ENCODE results near the gene TMEM163. TPM values are rescaled to one million over a fixed set of nuclear protein-coding genes. Genes with fewer than 3 reads are reported as not detected.

Gene TMEM163
- total and polyA plus RNA-seq, 8 donors = 0.58 to 16.7 (median 3.2) TPM; not detected in 1

DNA sequence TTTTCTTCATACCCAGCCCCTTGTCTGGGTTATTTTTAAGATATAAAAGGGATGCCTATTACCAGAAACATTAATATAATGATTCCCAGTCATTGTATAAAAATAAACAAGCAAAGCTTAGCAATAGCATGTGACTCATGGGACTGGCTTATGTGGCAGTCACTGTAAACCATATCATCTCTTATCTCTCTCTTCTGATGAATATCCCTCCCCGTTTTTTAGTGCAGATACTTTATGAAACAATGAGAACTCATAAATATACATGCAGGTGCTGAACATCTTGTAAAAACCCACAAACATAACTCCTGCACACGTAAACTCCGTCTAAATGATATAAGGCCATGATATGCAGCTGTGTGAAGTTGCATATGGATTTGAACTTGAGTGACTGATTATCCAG, 310.0 kb downstream of the TMEM163 start:
- peaks cover 0 to 35% (median 27%) of the 10 kb centered on the region in 4 donors for H3K36me3 ChIP-seq
- intact Hi-C loops (cut with DNase I; ENCODE audit: low total_unique reads) = no loop called here
- H3K9me3 ChIP-seq = no peaks in the 10 kb centered on the region
- TF ChIP-seq POLR2A (IDR thresholded peaks at IDR 0.05) = no peak
- TF ChIP-seq, protein P1, sequence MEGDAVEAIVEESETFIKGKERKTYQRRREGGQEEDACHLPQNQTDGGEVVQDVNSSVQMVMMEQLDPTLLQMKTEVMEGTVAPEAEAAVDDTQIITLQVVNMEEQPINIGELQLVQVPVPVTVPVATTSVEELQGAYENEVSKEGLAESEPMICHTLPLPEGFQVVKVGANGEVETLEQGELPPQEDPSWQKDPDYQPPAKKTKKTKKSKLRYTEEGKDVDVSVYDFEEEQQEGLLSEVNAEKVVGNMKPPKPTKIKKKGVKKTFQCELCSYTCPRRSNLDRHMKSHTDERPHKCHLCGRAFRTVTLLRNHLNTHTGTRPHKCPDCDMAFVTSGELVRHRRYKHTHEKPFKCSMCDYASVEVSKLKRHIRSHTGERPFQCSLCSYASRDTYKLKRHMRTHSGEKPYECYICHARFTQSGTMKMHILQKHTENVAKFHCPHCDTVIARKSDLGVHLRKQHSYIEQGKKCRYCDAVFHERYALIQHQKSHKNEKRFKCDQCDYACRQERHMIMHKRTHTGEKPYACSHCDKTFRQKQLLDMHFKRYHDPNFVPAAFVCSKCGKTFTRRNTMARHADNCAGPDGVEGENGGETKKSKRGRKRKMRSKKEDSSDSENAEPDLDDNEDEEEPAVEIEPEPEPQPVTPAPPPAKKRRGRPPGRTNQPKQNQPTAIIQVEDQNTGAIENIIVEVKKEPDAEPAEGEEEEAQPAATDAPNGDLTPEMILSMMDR (IDR thresholded peaks at IDR 0.05) = no peak
- no peak for TF ChIP-seq EP300 (IDR thresholded peaks at IDR 0.05)
- TF ChIP-seq POLR2AphosphoS5 (IDR thresholded peaks at IDR 0.05) = no peak
- no peak overlapping the region for H3K4me3 ChIP-seq
- H3K27ac ChIP-seq = peak overlapping the region in 1 of 5 donors; percentile 50
- H3K27me3 ChIP-seq = no peaks in the 10 kb centered on the region
- no peak for DNase-seq
- peaks cover 11 to 72% (median 33%) of the 10 kb centered on the region in 4 donors for H3K4me1 ChIP-seq
- WGBS, 5 donors = 55 to 68% (median 63%) methylated on average over 3 of the region's 3 CpGs

DNA sequence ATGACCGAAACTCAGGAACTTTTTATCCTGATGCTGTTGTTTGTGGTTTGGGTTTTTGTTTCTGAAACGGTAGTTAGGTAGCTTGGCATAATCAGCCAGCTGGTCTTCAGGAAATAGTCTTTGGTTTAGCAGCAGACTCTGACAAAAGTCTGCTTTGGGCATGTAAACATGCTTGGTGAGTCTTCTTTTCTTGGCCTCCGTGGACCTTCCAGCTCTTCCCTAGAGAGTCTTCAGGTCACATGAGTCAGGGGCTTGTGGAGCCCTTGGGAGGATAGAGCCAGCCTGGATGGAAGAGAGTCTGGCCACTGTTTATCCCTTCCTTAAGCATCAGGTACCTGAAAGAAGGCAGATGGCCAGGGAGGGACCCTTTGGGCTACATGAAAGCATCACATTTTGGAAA, 310.4 kb downstream of the TMEM163 start:
- intact Hi-C loops (cut with DNase I; ENCODE audit: low total_unique reads) = no loop called here
- WGBS, 5 donors = 40 to 81% (median 59%) methylated on average over 3 of the region's 3 CpGs
- H3K27ac ChIP-seq = peak overlapping the region in 1 of 5 donors; percentile 50

DNA sequence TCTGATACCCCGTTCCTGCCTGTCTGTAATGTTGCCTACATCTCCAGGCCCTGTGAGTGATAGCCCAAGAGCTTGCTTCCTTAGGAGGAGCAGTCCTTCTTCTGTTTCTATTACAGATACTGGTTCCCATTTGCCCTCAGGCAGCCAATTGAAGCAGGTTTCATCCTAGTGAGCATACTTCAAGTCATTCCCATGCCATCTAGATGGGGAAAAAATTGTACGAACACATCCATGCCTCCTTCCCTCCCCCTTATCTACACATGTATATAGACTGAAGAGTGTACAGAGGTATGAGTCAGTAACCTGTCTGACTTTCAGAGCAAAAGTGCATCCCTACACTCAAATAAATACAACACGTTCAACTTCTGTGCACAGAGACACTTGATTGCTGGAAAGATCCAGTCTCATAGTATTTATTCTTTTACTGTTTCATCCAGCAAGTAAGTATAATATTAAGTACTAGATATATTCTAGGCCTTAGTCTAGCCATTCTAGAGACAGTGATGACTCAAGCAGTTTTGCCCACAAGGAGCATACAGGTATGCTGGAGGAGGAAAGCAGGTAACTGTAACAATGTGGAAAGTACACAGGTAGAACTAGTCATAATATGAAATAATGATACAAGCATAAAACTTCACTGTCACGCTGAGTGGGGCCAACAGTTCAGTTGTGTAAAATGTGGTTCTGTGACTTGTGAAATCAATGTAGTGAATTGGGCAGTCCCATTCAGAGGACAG, 311.5 kb downstream of the TMEM163 start:
- H3K4me3 ChIP-seq = no peak overlapping the region
- WGBS, 5 donors = 76 to 90% (median 83%) methylated on average over 4 of the region's 4 CpGs

More for the DNA sequence above, 310.4 kb downstream of the TMEM163 start:
- no peaks in the 10 kb centered on the region for H3K27me3 ChIP-seq
- H3K4me3 ChIP-seq = no peak overlapping the region
- DNase-seq = no peak
- peaks cover 0 to 36% (median 27%) of the 10 kb centered on the region in 4 donors for H3K36me3 ChIP-seq
- TF ChIP-seq, protein P1 (IDR thresholded peaks at IDR 0.05) = no peak
- TF ChIP-seq POLR2AphosphoS5 (IDR thresholded peaks at IDR 0.05) = no peak
- TF ChIP-seq POLR2A (IDR thresholded peaks at IDR 0.05) = no peak
- no peak for TF ChIP-seq EP300 (IDR thresholded peaks at IDR 0.05)
- H3K4me1 ChIP-seq = peaks cover 11 to 71% (median 33%) of the 10 kb centered on the region in 4 donors
- H3K9me3 ChIP-seq = no peaks in the 10 kb centered on the region

DNA sequence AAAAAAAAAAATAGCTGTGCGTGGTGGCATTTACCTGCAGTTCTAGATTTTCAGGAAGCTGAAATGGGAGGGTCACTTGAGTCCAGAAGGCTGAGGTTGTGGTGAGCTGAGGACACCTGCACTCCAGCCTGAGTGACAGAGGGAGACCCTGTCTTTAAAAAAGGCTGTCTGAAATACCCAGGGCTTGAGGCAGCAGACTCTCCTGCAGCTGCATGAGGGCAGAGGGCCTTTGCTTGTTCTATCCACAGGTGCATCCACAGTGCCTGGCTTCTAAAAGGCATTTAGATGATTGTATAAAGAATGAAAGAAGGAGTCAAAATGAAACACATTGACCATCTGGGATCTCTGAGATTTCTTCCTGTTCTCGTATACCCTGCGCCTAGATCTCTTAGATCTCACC, 312.1 kb downstream of the TMEM163 start:
- H3K27ac ChIP-seq = no peak overlapping the region
- intact Hi-C loops (cut with DNase I; ENCODE audit: low total_unique reads) = no loop called here

More for the DNA sequence above, 311.5 kb downstream of the TMEM163 start:
- Histone ChIP-seq H3K27me3 (no peaks in the 10 kb centered on the region), H3K4me1 (peaks cover 11 to 75% (median 32%) of the 10 kb centered on the region in 4 donors), H3K36me3 (peaks cover 0 to 36% (median 26%) of the 10 kb centered on the region in 4 donors), H3K27ac (no peak overlapping the region), H3K9me3 (no peaks in the 10 kb centered on the region)
- no peak for DNase-seq
- intact Hi-C loops (cut with DNase I; ENCODE audit: low total_unique reads) = no loop called here
- TF ChIP-seq POLR2A (IDR thresholded peaks at IDR 0.05) (no peak), EP300 (IDR thresholded peaks at IDR 0.05) (no peak), POLR2AphosphoS5 (IDR thresholded peaks at IDR 0.05) (no peak)
- TF ChIP-seq, protein P1 (IDR thresholded peaks at IDR 0.05) = no peak

More for the DNA sequence above, 312.1 kb downstream of the TMEM163 start:
- H3K9me3 ChIP-seq = no peaks in the 10 kb centered on the region
- WGBS, 5 donors = 71 to 96% (median 88%) methylated on average over 3 of the region's 3 CpGs
- peaks cover 5 to 75% (median 29%) of the 10 kb centered on the region in 4 donors for H3K4me1 ChIP-seq
- H3K27me3 ChIP-seq = no peaks in the 10 kb centered on the region
- TF ChIP-seq, protein P1 (IDR thresholded peaks at IDR 0.05) = no peak
- no peak for TF ChIP-seq POLR2A (IDR thresholded peaks at IDR 0.05)
- no peak for TF ChIP-seq EP300 (IDR thresholded peaks at IDR 0.05)
- H3K4me3 ChIP-seq = no peak overlapping the region
- H3K36me3 ChIP-seq = peaks cover 0 to 36% (median 26%) of the 10 kb centered on the region in 4 donors
- DNase-seq = no peak

Data from stomach (tissue), 9 donors.